HG03280 (cell line): ENCODE measurements around the gene ADAMTS8.
"Not testable (repeated sequence)": the region's sequence is repeated elsewhere in the genome, so short reads cannot be mapped to it uniquely, and the experiment has no call there.

Experiments
- ATAC-seq: cut with Tn5 transposase; IDR thresholded peaks from one replicate; pipeline ENCODE4 v1.9.1; 2021; ENCODE audit warnings: mild to moderate bottlenecking, moderate library complexity; ENCODE audit not compliant: unreplicated experiment

Gene ADAMTS8

DNA sequence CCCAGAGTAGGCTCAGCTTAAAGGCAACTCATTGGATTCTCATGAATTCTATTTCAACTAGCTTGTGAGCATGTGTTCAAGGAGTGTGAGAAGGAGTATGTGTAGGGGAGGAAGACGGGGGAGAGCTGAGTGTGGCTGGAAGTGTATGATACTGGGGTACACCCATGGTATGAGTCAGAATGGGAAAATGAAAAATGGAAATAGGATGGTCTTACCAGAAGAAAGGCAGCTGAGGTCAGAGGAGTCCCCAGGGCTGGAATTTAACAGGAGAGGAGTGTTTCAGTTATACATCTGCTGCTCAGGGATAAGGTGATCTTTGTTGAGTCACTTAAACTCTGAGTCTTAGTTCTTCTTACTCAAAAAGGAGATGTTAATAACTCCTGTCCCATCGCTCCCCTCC lies 13.3 kb upstream of the ADAMTS8 start:
- no peak for ATAC-seq

DNA sequence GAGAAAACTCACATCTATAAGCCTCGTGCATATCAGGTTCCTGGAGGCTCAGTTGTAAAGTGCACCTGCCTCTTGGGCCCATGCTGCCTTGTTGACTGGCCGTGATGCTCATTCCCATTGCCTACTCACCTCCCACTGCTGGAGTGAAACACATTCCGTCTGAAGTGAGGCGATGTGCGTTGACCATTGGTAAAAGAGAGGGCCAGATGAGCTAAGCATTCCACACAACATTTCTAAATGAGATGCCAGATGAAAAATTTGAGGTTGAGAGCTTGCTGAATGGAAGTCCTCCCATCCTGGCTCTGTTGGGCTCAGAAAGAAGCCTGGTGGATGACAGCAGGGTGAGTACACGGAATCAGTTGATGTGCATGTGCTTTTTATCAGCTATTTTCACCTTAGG lies 11.5 kb upstream of the ADAMTS8 start:
- ATAC-seq = no peak

DNA sequence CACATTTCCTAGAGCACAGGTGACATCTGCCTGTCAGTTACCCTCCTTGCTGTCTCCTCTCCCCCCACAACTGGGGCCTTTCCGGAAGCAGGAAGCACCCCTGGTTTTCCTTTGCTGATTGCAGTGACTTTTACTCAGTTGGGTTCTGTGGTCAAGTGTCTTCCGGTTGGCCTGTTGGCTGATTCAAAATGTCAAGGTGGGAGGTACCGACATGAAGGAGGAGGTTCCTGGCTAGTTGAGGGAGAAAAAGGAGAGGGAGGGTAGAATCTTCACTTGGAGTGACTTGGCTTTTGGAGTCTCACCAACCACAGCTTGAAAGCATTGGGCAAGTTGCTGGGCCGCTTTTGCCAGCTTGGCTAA lies 10.7 kb upstream of the ADAMTS8 start:
- ATAC-seq = no peak

DNA sequence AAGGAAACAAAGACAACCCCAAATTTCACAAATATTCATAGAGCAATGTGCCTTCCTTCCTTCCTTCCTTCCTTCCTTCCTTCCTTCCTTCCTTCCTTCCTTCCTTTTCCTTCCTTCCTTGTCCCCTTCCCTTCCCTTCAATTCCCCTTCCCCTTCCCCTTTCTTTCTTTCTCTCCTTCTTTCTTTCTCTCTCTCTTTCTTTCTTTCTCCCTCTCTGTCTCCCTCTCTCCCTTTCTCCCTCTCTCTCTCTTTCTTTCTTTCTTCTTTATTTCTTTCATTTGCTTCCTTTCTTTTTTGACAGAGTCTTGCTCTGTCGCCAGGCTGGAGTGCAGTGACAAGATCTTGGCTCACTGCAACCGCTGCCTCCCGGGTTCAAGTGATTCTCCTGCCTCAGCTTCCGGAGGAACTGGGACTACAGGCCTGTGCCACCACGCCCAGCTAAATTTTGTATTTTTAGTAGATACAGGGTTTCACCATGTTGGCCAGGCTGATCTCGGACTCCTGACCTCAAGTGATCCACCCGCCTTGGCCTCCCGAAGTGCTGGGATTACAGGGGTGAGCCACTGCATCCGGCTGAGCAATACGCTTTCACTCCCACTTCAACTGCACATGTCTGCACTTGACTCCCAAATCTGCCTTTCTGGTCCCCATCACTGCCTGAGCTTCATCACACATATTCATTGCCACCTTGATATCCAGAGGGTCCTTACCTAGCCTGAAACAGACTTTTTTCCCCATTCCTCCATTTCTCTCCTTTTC lies 10.2 kb upstream of the ADAMTS8 start:
- ATAC-seq = not testable (repeated sequence)

DNA sequence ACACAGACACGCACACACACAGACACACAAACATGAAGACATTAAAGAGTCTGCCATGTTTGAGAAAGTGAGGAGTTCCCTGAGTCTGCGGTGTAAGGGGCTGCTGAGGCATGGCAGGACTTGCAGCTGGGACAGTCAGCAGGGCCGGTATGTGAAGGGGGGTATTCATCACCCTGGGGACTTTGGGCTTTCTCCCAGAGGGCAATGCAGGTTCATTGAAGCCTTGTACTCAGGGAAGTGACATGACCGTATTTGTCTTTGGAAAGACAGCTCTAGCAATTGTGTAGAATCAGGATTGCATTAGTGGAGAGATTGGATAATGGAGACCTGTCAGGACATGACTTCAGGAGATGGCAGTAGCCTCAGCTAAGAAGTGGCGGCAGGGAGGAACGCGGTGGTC lies 9.4 kb upstream of the ADAMTS8 start:
- no peak for ATAC-seq

DNA sequence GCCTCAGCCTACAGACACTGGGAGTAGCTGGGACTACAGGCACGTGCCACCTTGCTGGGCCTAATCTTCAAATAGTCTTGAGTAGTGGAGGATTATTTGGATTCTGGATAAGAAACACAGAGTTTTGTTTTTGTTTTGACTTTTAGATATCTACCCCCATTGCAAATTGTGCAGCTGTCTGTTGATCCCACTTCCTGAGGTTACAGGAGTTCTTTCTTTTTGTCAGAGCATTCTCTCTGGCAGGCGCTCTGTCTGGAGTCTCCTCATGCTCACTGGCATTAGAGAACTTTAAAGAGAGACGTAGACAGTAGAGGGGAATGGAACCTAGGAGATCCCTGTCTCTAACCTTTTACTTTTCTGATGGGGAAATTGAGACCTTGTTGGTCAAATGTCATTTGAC lies 7.8 kb upstream of the ADAMTS8 start:
- no peak for ATAC-seq

DNA sequence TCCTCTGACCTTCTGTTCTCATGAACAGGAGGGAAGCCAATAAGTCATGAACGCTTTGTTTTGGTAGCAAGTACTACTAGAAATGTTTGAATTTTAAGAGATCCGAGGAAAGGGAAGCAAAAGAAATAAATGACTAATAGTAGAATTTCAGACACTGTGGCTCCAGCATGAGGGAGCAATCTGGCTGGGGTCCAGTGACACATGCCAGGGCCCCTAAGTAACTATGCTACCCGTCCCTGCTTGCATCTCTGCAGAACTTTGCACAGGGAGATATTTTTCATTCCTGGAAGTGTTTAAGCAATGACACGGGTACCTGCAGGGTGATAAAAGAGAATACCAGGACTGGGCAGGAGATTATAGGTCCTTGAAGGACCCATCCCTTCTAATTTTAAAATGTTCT lies 7.3 kb upstream of the ADAMTS8 start:
- no peak for ATAC-seq

DNA sequence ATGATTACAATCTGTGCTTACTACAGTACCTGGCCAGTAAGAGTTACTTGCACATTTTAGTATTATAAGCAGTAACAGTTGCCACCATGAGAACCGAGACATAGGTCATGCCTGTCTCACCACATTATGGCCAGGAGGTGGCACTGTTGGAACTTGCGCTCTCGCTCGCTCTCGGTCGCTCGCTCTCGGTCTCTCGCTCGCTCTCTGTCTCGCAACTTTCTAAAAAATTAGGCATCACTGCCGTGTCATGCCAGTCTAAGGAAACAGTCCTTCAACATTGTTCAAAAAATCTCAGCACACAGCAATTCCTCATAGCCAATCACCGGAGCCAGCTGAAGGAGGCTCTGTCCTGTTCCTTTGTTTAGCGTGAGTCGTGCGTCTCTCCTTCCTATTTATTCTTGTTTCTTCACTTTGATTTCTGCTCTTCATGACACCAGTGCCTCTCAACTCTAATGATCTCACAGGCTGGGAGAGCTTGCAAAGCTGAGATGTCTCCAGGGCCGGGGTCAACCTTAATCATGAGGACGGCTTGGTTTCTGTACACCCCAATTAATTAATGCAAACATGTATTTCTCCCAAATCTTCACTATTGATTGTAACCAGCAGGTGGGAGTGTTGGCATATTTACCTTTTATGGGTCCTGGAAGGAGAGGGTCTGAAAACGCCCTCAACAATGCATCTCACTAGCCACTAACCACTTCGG lies 6.3 kb upstream of the ADAMTS8 start:
- ATAC-seq = peak; percentile 92

DNA sequence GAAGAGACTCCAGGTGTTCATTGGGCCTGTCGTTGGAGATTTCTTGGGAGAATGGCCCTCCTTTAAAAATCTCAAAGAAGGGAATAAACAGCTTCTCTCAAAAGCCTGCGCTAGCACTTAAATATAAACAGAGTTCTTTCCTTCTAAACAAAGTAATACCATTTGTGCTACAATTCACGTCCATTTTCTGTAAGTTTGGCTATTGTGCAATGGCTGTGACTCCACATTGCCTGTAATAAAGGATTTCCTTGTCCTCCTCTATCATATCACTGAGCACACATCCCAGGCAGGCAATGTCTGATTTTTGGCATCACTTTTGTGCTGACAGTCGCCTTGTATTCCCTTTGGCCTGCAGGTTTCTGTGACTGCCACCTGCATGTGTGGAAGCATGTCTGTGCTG lies 4.9 kb upstream of the ADAMTS8 start:
- ATAC-seq = no peak

DNA sequence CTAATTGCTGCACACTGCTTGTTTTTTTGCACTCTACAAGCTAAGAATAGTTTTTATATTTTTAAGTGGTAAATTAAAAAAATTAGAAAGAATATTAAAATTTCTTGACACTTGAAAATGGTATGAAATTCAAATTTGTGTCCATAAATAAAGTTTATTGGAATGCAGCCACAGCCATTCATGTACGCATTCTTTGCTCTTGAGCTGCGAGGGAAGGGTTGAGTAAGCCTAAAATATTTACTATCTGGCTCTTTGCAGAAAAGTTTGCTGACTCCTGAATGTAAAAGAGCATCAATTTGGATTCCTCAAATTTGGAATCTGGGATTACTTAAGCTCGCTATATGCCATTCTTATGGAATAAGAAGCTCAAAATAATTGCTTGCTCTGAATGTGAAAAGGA lies 3.4 kb upstream of the ADAMTS8 start:
- ATAC-seq = no peak

DNA sequence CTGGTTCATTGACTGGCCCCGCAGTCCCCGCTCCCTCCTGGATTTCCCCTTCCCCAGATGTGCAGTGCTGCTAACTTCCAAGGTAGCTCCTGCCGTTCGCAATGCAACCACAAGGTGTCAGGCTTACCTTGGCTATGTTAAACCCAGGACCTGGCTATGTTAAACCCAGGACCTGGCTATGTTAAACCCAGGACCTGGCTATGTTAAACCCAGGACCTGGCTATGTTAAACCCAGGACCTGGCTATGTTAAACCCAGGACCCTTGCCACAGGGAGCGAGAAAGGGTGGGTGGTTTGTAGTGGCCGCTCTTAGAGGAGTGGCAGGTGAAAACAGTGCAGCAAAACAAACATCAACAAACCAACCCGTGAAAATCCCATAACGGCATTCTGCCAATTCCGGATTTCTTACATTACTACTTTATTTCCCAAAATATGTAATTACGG lies 2.9 kb upstream of the ADAMTS8 start:
- peak; percentile 41 for ATAC-seq

DNA sequence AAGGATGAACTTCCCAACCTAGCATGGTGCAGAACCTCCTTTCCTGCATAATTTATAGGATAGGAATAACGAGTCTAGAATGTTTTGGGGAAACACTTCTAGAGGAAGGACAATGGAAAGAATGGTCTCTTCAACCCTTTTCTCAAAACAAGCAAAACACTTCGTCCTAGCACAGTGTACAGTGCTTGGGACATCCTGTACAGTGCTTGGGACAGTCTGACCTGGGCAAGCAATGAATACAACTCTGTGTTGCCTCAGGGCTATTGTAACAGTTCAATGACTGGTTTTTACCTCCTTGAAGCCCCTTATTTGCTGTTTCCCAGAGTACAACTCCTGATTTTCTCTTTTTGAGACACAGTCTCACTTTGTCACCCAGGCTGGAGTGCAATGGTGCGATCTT lies 1.6 kb upstream of the ADAMTS8 start:
- ATAC-seq = no peak

DNA sequence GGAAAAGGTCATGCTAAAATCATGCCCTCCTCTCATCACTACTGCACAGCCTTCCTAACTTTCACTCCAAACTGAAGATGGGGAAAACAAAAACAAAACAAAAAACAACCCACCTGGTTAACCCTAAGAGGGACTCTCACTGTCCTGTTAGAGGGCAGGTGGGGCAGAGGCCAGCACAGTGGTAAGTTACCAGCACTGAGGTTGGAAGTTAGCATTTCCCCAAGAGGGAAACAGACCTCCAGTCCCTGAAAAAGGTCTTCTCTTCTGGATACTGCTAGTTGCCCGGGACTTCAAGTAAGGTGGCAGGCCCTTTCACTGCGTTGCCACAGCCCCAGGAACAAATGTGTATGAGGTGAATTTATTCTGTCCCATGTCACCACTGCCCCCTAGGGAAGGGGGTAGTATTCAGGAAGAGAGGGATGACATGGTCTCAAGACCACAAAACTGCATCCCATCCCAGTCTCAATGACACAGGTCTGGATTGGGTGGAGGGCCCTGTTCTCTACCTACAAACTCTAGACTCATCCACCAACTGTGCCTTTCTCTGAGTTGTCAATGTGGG lies 792 bp upstream of the ADAMTS8 start:
- ATAC-seq = no peak

DNA sequence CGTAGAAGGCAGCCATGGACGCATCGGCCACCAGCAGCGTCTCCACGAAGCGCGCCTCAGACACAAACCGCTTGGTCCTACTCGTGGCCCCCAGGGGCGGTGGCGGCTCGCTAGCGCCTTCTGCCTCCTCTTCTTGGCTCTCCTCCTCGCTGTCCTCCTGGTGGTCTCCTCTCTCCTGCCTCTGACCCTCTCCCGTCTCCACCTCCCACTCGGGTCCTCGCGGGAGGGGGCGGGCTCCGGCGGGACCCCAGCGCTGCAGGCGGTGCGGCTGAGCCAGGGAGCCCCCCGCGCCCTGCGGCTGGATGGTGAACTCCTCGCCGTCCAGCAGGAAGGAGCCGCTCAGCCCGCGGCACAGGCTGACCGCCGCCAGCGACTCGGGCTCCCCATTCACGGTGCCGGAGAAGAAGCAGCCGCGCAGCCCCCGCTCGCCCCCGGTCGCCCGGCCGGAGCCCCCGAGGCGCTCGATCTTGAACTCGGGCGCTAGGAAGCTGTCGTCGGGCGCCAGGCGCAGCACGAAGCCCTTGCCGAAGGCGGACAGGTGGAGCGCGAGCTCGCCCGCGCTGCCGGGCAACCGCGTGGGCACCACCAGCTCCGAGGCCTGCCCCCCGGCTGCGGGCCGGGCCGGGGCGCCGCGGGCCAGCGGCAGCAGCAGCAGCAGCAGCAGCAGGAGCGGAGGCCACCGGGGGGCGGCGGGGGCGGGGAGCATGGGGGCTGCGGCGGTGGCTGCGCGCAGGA lies 661 bp downstream of the ADAMTS8 start:
- ATAC-seq = no peak

DNA sequence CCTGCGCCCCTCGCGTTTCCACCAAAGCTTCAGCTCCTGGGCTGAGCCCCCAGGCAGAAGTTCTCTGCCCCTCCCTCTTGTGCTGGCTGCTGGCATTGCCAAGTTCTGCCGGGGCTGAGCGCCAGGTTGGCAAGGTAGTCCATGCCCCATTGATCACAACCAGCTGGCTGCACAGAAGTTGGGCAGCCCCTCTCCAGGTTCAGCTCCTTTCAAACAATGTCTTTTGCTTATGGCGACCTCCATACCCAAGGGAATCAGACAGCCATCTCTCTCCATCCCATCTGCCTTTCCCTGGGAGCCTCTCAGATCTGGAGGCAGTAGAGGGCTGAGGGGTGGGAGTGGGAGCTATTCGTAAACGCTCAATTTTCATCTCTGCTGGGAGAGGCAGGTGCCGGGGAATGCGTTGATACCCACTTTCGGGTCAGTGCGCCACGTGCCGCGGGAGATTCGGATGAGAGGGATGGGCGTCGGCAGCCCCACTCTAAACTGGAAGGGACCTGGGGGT lies 1.5 kb downstream of the ADAMTS8 start:
- ATAC-seq = no peak

DNA sequence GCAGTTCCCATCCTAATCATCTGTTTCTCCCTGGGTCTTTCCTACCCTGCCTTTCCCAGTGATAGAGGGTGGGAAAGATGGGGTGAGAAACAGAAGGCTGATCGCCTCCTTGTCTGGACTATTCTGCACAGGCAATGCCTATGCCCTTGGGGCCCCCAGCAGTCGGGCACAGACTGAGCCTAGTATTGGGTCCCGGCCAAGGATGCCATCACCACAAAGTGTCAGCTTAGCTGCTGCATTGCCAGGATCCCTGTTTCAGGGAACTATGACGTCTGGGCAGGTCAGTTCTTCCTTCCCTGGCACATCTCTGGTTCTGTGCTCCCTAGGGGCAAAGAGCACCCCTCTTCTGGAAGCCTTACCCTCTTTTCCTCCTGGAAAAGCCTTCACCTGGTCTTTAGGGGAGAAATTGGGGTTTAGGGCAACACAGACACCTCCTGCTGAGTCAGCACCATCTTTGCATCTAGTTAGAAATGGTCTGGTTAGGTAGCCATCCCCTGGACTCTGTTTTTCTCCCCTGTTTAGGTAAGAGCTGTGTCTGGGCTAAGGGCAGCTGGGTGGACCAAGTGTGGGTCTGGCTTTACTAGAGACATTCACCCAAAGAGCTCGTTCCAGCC lies 2.1 kb downstream of the ADAMTS8 start:
- ATAC-seq = no peak

DNA sequence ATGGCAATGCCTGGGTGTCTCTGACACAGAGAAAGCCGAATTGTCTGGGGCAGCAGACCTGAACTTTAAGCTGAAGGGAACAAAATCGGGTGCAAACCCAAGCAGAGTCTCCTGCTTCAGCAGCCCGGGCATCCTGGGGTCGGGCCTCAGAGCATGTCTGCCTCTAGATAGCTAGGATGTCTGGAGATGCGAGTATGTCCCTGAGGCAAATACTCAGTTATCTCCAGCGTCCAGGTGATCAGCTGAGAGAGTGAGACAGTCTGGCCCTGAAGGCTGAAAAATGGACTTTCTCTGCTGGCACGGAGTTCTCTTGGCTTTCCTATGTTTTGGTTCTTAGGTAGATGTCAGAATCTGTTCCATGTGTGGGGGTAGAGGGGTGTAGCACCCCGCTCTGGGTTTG lies 3.3 kb downstream of the ADAMTS8 start:
- ATAC-seq = no peak

DNA sequence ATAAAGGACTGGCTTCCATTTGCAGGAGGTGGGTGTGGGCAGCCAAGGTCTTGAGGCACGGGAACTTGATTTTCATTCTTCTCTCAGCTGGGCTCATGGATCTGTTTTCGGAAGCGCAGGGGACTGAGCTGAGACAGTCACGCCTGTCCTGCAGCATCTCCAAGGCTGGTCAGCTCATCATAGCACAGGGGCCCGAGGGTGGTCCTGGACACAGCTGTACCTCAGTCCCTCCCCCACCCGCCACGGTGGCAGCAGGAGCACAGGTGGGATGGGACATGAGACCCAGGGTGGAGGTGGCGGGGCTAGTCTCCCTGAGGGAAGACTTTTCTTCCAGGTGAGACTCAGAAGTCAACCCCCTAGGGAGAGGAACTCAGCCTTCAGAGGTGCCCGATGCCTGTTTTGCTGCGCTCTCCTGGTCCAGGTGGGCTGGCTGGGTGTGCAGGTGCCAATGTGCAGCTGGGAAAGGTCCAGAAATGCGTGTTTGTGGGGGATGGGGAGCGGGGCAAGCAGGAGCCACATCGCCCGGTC lies 3.7 kb downstream of the ADAMTS8 start:
- no peak for ATAC-seq

DNA sequence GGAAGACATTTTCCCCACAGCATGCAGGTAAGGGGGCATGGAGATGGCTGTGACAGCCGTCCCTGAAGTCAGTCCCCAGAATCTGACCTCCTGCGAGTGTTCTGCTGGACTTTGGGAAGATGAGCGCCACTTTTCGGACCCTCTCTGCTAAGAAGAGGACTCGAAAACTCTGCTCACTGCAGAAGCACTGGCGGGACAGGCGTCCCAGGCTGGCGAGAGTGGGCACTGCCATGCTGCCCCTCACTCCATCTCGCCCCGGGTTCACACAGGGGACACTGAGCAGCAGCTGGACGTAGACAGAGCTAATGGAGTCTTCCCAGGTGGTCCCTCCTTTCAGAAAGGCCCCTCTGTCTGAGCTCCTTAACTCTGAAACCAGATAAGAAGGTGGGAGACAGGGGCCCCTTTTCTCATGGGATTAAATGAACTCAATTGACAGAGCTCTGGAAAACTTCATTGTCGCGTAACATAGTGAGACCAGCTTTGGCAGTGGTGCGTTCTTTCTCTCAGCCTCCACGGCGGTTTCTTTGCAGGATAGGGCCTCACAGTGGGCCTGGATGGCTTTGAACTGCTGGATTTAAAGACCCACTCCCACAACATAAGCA lies 4.8 kb downstream of the ADAMTS8 start:
- no peak for ATAC-seq

DNA sequence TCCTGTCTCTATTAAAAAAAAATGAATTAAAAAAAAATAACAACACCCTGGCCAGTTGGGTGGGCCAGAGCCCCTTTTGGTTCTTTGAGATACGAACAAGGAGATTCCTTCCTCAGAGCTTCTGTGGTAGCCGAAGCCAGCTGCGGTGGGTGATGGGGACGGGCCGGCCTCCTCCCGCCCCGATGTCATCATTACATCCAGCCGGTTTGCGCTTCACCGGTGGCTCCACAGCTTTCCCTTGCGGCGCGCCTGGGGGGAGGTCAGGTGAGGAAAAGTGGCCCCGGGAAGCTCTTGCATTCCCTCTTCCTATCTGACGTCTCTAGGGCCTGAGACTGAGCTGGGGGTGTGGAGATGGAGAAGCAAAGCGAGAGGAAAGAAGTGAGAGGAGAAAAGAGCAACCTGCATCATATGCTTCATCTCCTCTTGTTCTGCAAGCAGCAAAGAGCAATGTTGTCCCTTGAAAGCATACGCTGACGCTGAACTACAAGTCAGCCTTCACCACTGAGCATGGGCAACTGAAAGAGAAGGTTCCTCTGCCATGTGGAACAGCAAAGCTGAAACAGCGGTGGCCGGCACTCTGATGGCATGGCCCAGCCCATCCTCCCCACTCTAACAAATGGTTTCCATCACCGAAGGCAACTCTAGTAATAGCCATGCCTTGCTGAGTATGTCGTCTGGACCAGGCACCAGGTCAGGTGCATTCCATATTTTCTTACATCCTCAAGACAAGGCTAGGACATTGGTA lies 6.0 kb downstream of the ADAMTS8 start:
- ATAC-seq = no peak
